Transverse colon (tissue), 4 donors: ENCODE data around the gene PCED1B. TPM values are rescaled to one million over a fixed set of nuclear protein-coding genes. Genes with fewer than 3 reads are reported as not detected.
A peak's percentile ranks its signal among the peaks of the same experiment; 100 is the strongest.

Source experiments
- DNase-seq: peaks from one replicate; pipeline ENCODE4 v3.0.0-alpha.2; 2019
- H3K27ac ChIP-seq, 4 donors: fragments of 200-600 bp; sonication (generic); 2 replicates each; pipeline ENCODE4 v1.5.1; 2016 to 2018; ENCODE audit warnings: inconsistent platforms in 4 of 4
- H3K27me3 ChIP-seq: fragments of 200-600 bp; sonication (generic); 2 replicates; pipeline ENCODE4 v1.5.1; 2017; ENCODE audit warnings: inconsistent platforms
- H3K36me3 ChIP-seq, 4 donors: fragments of 200-600 bp; sonication (generic); 2 replicates each; pipeline ENCODE4 v1.5.1; 2017 to 2019; ENCODE audit warnings: inconsistent platforms in 4 of 4
- H3K4me1 ChIP-seq, 4 donors: fragments of 200-600 bp; sonication (generic); 2 replicates each; pipeline ENCODE4 v1.5.1; 2017 to 2020; ENCODE audit warnings: inconsistent platforms in 4 of 4
- H3K4me3 ChIP-seq, 4 donors: fragments of 200-600 bp; sonication (generic); 1 replicate in 1 of 4; 2 replicates in 3 of 4; pipeline versions ENCODE4 v1.5.1 to v1.6.1; 2017 to 2019; ENCODE audit warnings: inconsistent platforms in 4 of 4
- H3K9me3 ChIP-seq, 2 donors: fragments of 200-600 bp; sonication (generic); 2 replicates each; pipeline ENCODE4 v1.5.1; 2017 to 2019; ENCODE audit warnings: inconsistent platforms in 2 of 2
- CTCF ChIP-seq, 5 experiments: fragments of 200-600 bp in 3 of 5; fragments of 450-650 bp in 2 of 5; sonication (generic) in 3 of 5; IDR thresholded peaks; 1 replicate in 2 of 5; 2 replicates in 3 of 5; pipeline ENCODE4 v1.5.1; 2016 to 2017; ENCODE audit warnings: antibody characterized with exemption in 5 of 5, inconsistent platforms in 3 of 5, mild to moderate bottlenecking in 2 of 5, moderate library complexity in 1 of 5
- EP300 ChIP-seq: sonication (generic); formaldehyde crosslinking; IDR thresholded peaks from one replicate; pipeline ENCODE4 v1.6.1; 2017; ENCODE audit warnings: antibody characterized with exemption, low read depth
- POLR2A ChIP-seq: fragments of 450-650 bp; IDR thresholded peaks from one replicate; pipeline ENCODE4 v1.6.1; 2016; ENCODE audit warnings: antibody characterized with exemption, mild to moderate bottlenecking, moderate library complexity
- POLR2AphosphoS5 ChIP-seq, 3 donors: sonication (generic); formaldehyde crosslinking; IDR thresholded peaks; one replicate each; pipeline ENCODE4 v1.6.1; 2016; ENCODE audit warnings: antibody characterized with exemption in 3 of 3
- WGBS, 2 donors: methylation state at CpG; one replicate each; pipeline ENCODE4 v1.1.5; 2018; ENCODE audit warnings: low coverage in 1 of 2; 5-methylcytosine and 5-hydroxymethylcytosine counted together
- in situ Hi-C, 4 donors: fragments of 200-750 bp; cut with MboI; loops; one replicate each; pipeline versions ENCODE4 v1.15.0 to v1.15.1; 2017; ENCODE audit warnings: low sequenced_read_pairs in 3 of 4, low pct_ligation_motif_present in 1 of 4, low pct_unique_long_range_greater_than_20kb in 1 of 4
- intact Hi-C: fragments of 100-400 bp; cut with DNase I; formaldehyde crosslinking; loops from one replicate; pipeline ENCODE4 v1.15.1; 2023; ENCODE audit warnings: low total_unique reads
- total RNA-seq, 4 donors: library from RNA; depleted of rRNA; stranded (reverse); fragments of >200 nt; gene quantifications; one replicate each; pipeline ENCODE4 v1.1.0, GENCODE V29; 2016

The PCED1B gene
- total RNA-seq, 4 donors from 2014 or later = 2.7 to 52.0 (median 3.0) TPM; not detected in 1

GRCh38 chr12:47235258-47236040 lies 156.0 kb downstream of the PCED1B start:
- TF ChIP-seq POLR2A (no peak), EP300 (no peak), POLR2AphosphoS5 (IDR thresholded peaks at IDR 0.05) (no peak), CTCF (IDR thresholded peaks at IDR 0.05) (no peak)
- in situ Hi-C loops = no loop called here
- Histone ChIP-seq H3K27ac (no peak overlapping the region), H3K27me3 (no peaks in the 10 kb centered on the region), H3K36me3 (no peaks in the 10 kb centered on the region), H3K4me3 (no peak overlapping the region), H3K9me3 (no peaks in the 10 kb centered on the region), H3K4me1 (no peaks in the 10 kb centered on the region)
- DNase-seq = no peak
- 94 to 98% methylated on average over 15 to 48 of the region's 48 CpGs for WGBS, 2 donors
- intact Hi-C loops = no loop called here

GRCh38 chr12:47236109-47236714 lies 156.8 kb downstream of the PCED1B start:
- WGBS, 2 donors = 82 to 92% methylated on average over 7 to 13 of the region's 13 CpGs

GRCh38 chr12:47237751-47238211 lies 158.4 kb downstream of the PCED1B start:
- Histone ChIP-seq H3K36me3 (no peaks in the 10 kb centered on the region), H3K27ac (peak overlapping the region in 1 of 4 donors; percentile 10), H3K27me3 (no peaks in the 10 kb centered on the region), H3K4me1 (no peaks in the 10 kb centered on the region), H3K9me3 (no peaks in the 10 kb centered on the region), H3K4me3 (no peak overlapping the region)
- no peak for DNase-seq
- WGBS, 2 donors = 50 to 75% methylated on average over 1 of the region's 1 CpG
- TF ChIP-seq POLR2AphosphoS5 (IDR thresholded peaks at IDR 0.05) (peak in 1 of 3 donors; percentile 10), POLR2A (no peak)
- intact Hi-C loops (no loop called here), in situ Hi-C loops (no loop called here)

More at GRCh38 chr12:47236109-47236714, 156.8 kb downstream of the PCED1B start:
- H3K27ac ChIP-seq = no peak overlapping the region
- H3K36me3 ChIP-seq = no peaks in the 10 kb centered on the region
- no peak overlapping the region for H3K4me3 ChIP-seq
- no peak for DNase-seq
- in situ Hi-C loops (no loop called here), intact Hi-C loops (no loop called here)
- H3K9me3 ChIP-seq = no peaks in the 10 kb centered on the region
- no peaks in the 10 kb centered on the region for H3K4me1 ChIP-seq
- TF ChIP-seq POLR2AphosphoS5 (IDR thresholded peaks at IDR 0.05) = no peak
- no peak for TF ChIP-seq EP300
- no peak for TF ChIP-seq CTCF (IDR thresholded peaks at IDR 0.05)
- no peak for TF ChIP-seq POLR2A
- no peaks in the 10 kb centered on the region for H3K27me3 ChIP-seq

GRCh38 chr12:47238669-47239114 lies 159.3 kb downstream of the PCED1B start:
- TF ChIP-seq POLR2AphosphoS5 (IDR thresholded peaks at IDR 0.05) = peak in 1 of 3 donors; percentile 21
- TF ChIP-seq CTCF (IDR thresholded peaks at IDR 0.05) = no peak
- DNase-seq = no peak
- in situ Hi-C loops (no loop called here), intact Hi-C loops (no loop called here)
- Histone ChIP-seq H3K27ac (peak overlapping the region in 1 of 4 donors; percentile 10), H3K36me3 (no peaks in the 10 kb centered on the region), H3K27me3 (no peaks in the 10 kb centered on the region), H3K4me3 (no peak overlapping the region), H3K9me3 (no peaks in the 10 kb centered on the region), H3K4me1 (no peaks in the 10 kb centered on the region)
